Spleen (tissue), 11 donors: ENCODE data around the gene YWHAQ. TPM values are rescaled to one million over a fixed set of nuclear protein-coding genes. Genes with fewer than 3 reads are reported as not detected.

Experiments
- DNase-seq: peaks from one replicate; pipeline ENCODE4 v3.0.0-alpha.2; 2020
- H3K27ac ChIP-seq, 8 donors: fragments of 200-600 bp; sonication (generic) in 7 of 8; 1 replicate in 4 of 8; 2 replicates in 4 of 8; pipeline versions ENCODE4 v1.5.0 to v1.8.0; 2016 to 2021; ENCODE audit warnings: inconsistent platforms in 4 of 8, mild to moderate bottlenecking in 4 of 8, moderate library complexity in 1 of 8
- H3K27me3 ChIP-seq, 7 donors: fragments of 200-600 bp; sonication (generic) in 6 of 7; replicated peaks in 1 of 7; 1 replicate in 4 of 7; 2 replicates in 3 of 7; pipeline versions ENCODE4 v1.5.0 to v1.8.0; 2016 to 2021; ENCODE audit warnings: inconsistent platforms in 3 of 7, mild to moderate bottlenecking in 1 of 7
- H3K36me3 ChIP-seq, 6 donors: fragments of 200-600 bp; sonication (generic) in 5 of 6; 1 replicate in 4 of 6; 2 replicates in 2 of 6; pipeline versions ENCODE4 v1.5.0 to v1.8.0; 2016 to 2021; ENCODE audit warnings: inconsistent platforms in 2 of 6
- H3K4me1 ChIP-seq, 6 donors: fragments of 200-600 bp; sonication (generic) in 5 of 6; 1 replicate in 3 of 6; 2 replicates in 3 of 6; pipeline versions ENCODE4 v1.5.0 to v1.8.0; 2016 to 2021; ENCODE audit warnings: inconsistent platforms in 3 of 6
- H3K4me3 ChIP-seq, 8 donors: fragments of 200-600 bp; sonication (generic) in 7 of 8; 1 replicate in 4 of 8; 2 replicates in 4 of 8; pipeline versions ENCODE4 v1.5.0 to v1.8.0; 2016 to 2021; ENCODE audit warnings: inconsistent platforms in 4 of 8, mild to moderate bottlenecking in 4 of 8, moderate library complexity in 2 of 8
- H3K9me3 ChIP-seq, 8 donors: fragments of 200-600 bp; sonication (generic) in 7 of 8; 1 replicate in 4 of 8; 2 replicates in 4 of 8; pipeline versions ENCODE4 v1.5.0 to v1.8.0; 2016 to 2021; ENCODE audit warnings: inconsistent platforms in 4 of 8
- CTCF ChIP-seq, 11 experiments: fragments of 200-600 bp in 7 of 11; fragments of 450-650 bp in 4 of 11; sonication (generic) in 4 of 11; IDR thresholded peaks in 8 of 11; conservative IDR thresholded peaks in 3 of 11; 1 replicate in 7 of 11; 2 replicates in 4 of 11; pipeline versions ENCODE4 v1.4.0 to v1.8.0; 2016 to 2021; ENCODE audit warnings: antibody characterized with exemption in 11 of 11, inconsistent platforms in 4 of 11, mild to moderate bottlenecking in 1 of 11
- POLR2A ChIP-seq, 3 donors: fragments of 450-650 bp; IDR thresholded peaks; one replicate each; pipeline ENCODE4 v1.5.1; 2017; ENCODE audit warnings: antibody characterized with exemption in 3 of 3, mild to moderate bottlenecking in 1 of 3
- POLR2AphosphoS5 ChIP-seq, 3 donors: sonication (generic); formaldehyde crosslinking; IDR thresholded peaks; one replicate each; pipeline ENCODE4 v1.5.1; 2017; ENCODE audit warnings: antibody characterized with exemption in 3 of 3
- WGBS, 5 donors: extraction: QIAGEN DNeasy Blood & Tissue Kit in 3 of 5; methylation state at CpG; one replicate each; pipeline versions ENCODE4 v1.1.5 to v1.1.7; 2013 to 2018; 5-methylcytosine and 5-hydroxymethylcytosine counted together
- intact Hi-C: fragments of 100-400 bp; cut with DNase I; formaldehyde crosslinking; loops from one replicate; pipeline ENCODE4 v1.15.0; 2023; ENCODE audit warnings: low total_unique reads
- polyA plus RNA-seq, 3 donors: library from polyadenylated mRNA; stranded (reverse); fragments of 200-250 nt; gene quantifications; one replicate each; pipeline ENCODE4 v1.2.1, GENCODE V29; 2013
- total RNA-seq, 7 donors: library from RNA; depleted of rRNA in 3 of 7; stranded (reverse); fragments of >200 nt in 3 of 7; fragmentation: NEBNext Ultra II Directional in 4 of 7; extraction: Animal tissue kit (Norgen Biotek cat#: 25700) in 4 of 7; gene quantifications; one replicate each; pipeline versions ENCODE4 v1.1.0 to v1.2.1, GENCODE V29; 2016 to 2021
- donor health status: healthy with polysubstance abuse.
- donor health status: DM: no; HTN: no; CAD: no; lungs with moderate emphysema.
- donor health status: DM: no; HTN: no; CAD: no.
- donor health status: Bipolar disorder and iron deficiency.
- donor health status: healthy.
- donor health status: DM: no; HTN: no; CAD: no.
- donor health status: DM: yes; HTN: yes; CAD: no.

YWHAQ gene
- total and polyA plus RNA-seq, 10 donors = 69.0 to 162 (median 132) TPM

DNA sequence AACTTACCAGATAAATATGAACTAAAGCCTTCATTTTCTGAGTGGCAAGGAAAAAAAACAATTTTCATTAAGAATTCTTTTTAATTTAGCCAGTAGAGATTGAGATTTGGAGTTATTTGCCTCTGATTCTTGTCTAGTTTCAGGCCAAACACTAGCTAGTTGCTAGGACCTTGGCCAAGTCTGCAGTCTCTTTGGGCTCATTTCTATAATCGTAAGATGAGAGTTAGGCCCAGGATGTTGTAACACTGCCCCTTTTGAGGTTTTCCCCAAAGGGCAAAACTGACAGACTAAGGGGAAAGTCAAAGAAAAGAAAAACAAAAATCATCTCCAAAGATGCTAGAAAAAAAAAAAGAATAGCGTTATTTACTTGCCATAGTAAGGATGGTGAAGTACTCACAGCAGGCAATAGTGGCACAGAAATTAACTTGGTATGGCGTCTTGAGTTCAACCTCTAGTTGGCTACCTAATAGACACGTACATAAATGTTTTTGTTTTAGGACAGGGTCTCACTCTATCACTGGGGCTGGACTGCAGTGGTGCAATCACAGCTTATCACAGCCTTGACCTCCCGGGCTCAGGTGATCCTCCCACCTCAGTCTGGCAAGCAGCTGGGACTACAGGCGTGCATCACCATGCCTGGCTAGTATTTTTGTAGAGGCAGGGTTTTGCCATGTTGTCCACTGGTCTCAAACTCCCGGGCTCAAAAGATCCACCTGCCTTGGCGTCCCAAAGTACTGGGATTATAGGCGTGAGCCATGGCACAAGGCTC lies 52.1 kb downstream of the YWHAQ start:
- WGBS, 5 donors = 84 to 91% (median 89%) methylated on average over 9 of the region's 9 CpGs
- Histone ChIP-seq H3K4me1 (peaks cover 0 to 10% (median 3%) of the 10 kb centered on the region in 6 donors), H3K4me3 (no peak overlapping the region), H3K27ac (no peak overlapping the region), H3K27me3 (no peaks in the 10 kb centered on the region), H3K9me3 (no peaks in the 10 kb centered on the region), H3K36me3 (peaks cover 0 to 27% (median 5%) of the 10 kb centered on the region in 6 donors)
- DNase-seq = peak; percentile 11
- intact Hi-C loops = no loop called here
- TF ChIP-seq POLR2A (IDR thresholded peaks at IDR 0.05) = no peak
- TF ChIP-seq POLR2AphosphoS5 (IDR thresholded peaks at IDR 0.05) = peak in 2 of 3 donors; percentile 12 to 27

- H3K4me3 ChIP-seq = no peak overlapping the region
- WGBS, 5 donors = 48 to 76% (median 61%) methylated on average over 2 of the region's 2 CpGs
These were observed 56.5 kb downstream of the YWHAQ start for GRCh38 chr2:9574331-9574730.

DNA sequence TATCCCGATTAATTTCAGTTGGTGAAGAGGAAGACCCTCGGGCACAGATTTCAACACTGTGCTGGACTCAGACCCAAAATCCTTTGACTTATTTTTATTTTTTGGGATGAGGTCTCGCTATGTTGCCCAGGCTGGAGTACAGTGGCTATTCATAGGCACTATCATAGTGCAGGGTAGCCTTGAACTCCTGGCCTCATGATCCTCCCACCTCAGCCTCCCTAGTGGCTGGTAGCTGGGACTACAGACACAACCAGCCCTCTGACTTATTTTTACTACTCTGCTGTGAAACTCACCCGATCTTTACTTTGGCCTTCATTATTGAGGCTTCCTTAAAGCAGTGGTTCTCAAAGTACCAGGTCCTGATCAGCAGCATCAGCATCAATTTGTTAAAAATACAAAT lies 57.0 kb downstream of the YWHAQ start:
- Histone ChIP-seq H3K9me3 (no peaks in the 10 kb centered on the region), H3K4me3 (no peak overlapping the region), H3K4me1 (peaks cover 0 to 10% (median 3%) of the 10 kb centered on the region in 6 donors), H3K27me3 (no peaks in the 10 kb centered on the region), H3K36me3 (no peaks in the 10 kb centered on the region), H3K27ac (peak overlapping the region in 6 of 8 donors; percentile 13 to 58 (median 26))
- TF ChIP-seq POLR2A (IDR thresholded peaks at IDR 0.05) = no peak
- TF ChIP-seq POLR2AphosphoS5 (IDR thresholded peaks at IDR 0.05) = no peak
- TF ChIP-seq CTCF (IDR thresholded peaks at IDR 0.05 in 8 of 11, conservative IDR thresholded peaks at IDR 0.05 in 3 of 11) = no peak
- no peak for DNase-seq
- WGBS, 5 donors = 69 to 93% (median 86%) methylated on average over 4 of the region's 4 CpGs
- intact Hi-C loops = no loop called here

More at GRCh38 chr2:9574331-9574730, 56.5 kb downstream of the YWHAQ start:
- Histone ChIP-seq H3K9me3 (no peaks in the 10 kb centered on the region), H3K36me3 (no peaks in the 10 kb centered on the region), H3K27me3 (no peaks in the 10 kb centered on the region), H3K27ac (peak overlapping the region in 6 of 8 donors; percentile 13 to 58 (median 26)), H3K4me1 (peaks cover 0 to 10% (median 3%) of the 10 kb centered on the region in 6 donors)
- intact Hi-C loops = no loop called here
- TF ChIP-seq CTCF (IDR thresholded peaks at IDR 0.05 in 8 of 11, conservative IDR thresholded peaks at IDR 0.05 in 3 of 11) = no peak
- no peak for DNase-seq

DNA sequence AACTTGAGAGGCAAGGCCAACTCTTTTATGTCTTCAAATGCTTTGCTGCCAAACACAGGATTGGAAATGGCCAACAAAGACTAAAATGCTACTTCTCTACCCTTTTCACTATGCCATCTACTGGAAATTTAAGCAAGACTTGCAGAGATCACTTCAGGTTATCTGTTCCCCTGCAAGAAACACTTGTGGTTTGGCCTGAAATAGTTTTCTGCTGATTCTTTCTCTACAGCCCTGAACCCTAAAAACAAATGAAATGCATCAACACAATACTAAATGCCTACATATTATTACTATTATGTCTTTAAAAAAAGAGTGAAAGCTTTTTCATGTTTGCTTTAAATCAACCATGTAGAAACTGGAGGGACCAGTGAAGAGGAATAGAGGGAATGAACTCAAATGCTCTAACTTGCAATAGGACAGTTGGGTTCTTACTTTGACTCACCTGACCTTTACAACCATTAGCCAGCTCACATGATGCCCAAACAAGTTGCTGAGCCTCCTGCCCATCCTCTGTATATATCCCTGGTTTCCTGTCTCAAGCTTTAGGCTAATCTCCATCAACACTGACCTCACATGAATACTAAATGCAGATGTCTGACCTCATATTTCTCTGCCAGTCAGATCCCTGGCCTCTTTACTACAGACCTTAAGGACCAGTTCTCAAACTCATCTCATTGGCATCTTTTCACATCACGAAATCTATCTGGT lies 57.6 kb downstream of the YWHAQ start:
- H3K4me1 ChIP-seq = peaks cover 0 to 10% (median 3%) of the 10 kb centered on the region in 6 donors
- H3K27me3 ChIP-seq = no peaks in the 10 kb centered on the region
- intact Hi-C loops = no loop called here
- TF ChIP-seq POLR2AphosphoS5 (IDR thresholded peaks at IDR 0.05) = no peak
- no peak for TF ChIP-seq CTCF (IDR thresholded peaks at IDR 0.05 in 8 of 11, conservative IDR thresholded peaks at IDR 0.05 in 3 of 11)
- TF ChIP-seq POLR2A (IDR thresholded peaks at IDR 0.05) = no peak
- no peaks in the 10 kb centered on the region for H3K9me3 ChIP-seq
- H3K27ac ChIP-seq = peak overlapping the region in 1 of 8 donors; percentile 54
- no peaks in the 10 kb centered on the region for H3K36me3 ChIP-seq
- WGBS, 5 donors = 92 to 97% (median 94%) methylated on average over 1 of the region's 1 CpG
- H3K4me3 ChIP-seq = no peak overlapping the region
- no peak for DNase-seq
